Liver (tissue), 9 donors: ENCODE measurements around the gene RTP1. TPM values are rescaled to one million over a fixed set of nuclear protein-coding genes. Genes with fewer than 3 reads are reported as not detected.

Experiments
- DNase-seq: peaks from one replicate; pipeline ENCODE4 v3.0.0-alpha.2; 2017; ENCODE audit warnings: low spot score
- H3K27ac ChIP-seq, 2 donors: one replicate each; pipeline ENCODE4 v1.7.0; 2013; ENCODE audit warnings: inconsistent platforms in 2 of 2, low read length in 2 of 2, control low read depth in 1 of 2, low read depth in 1 of 2, mild to moderate bottlenecking in 1 of 2
- H3K27me3 ChIP-seq, 4 donors: one replicate each; pipeline versions ENCODE4 v1.6.1 to v1.7.0; 2013; ENCODE audit warnings: low read length in 3 of 4, inconsistent platforms in 1 of 4, mild to moderate bottlenecking in 1 of 4, moderate library complexity in 1 of 4; ENCODE audit not compliant: control insufficient read depth in 4 of 4, insufficient read depth in 4 of 4
- H3K36me3 ChIP-seq, 4 donors: one replicate each; pipeline versions ENCODE4 v1.6.1 to v1.7.0; 2013; ENCODE audit warnings: low read length in 3 of 4, mild to moderate bottlenecking in 3 of 4, low read depth in 1 of 4, moderate library complexity in 1 of 4; ENCODE audit not compliant: control insufficient read depth in 4 of 4, insufficient read depth in 3 of 4
- H3K4me1 ChIP-seq, 4 donors: one replicate each; pipeline versions ENCODE4 v1.6.1 to v1.7.0; 2013; ENCODE audit warnings: low read length in 3 of 4, mild to moderate bottlenecking in 3 of 4, moderate library complexity in 1 of 4; ENCODE audit not compliant: control insufficient read depth in 4 of 4, insufficient read depth in 4 of 4
- H3K4me3 ChIP-seq, 3 donors: one replicate each; pipeline versions ENCODE4 v1.6.1 to v1.7.0; 2013; ENCODE audit warnings: low read length in 3 of 3, control low read depth in 1 of 3, low read depth in 1 of 3, mild to moderate bottlenecking in 1 of 3
- H3K9ac ChIP-seq, 2 donors: one replicate each; pipeline ENCODE4 v1.7.0; 2013; ENCODE audit warnings: low read length in 2 of 2, mild to moderate bottlenecking in 2 of 2, moderate library complexity in 2 of 2, control low read depth in 1 of 2, low read depth in 1 of 2
- H3K9me3 ChIP-seq, 4 donors: one replicate each; pipeline versions ENCODE4 v1.6.1 to v1.7.0; 2013; ENCODE audit warnings: low read length in 3 of 4; ENCODE audit not compliant: control insufficient read depth in 4 of 4
- EGR1 ChIP-seq, 2 donors: IDR thresholded peaks; 2 replicates each; pipeline ENCODE4 v1.6.1; 2016 to 2018; ENCODE audit warnings: antibody characterized with exemption in 2 of 2, low read depth in 2 of 2
- FOXA1 ChIP-seq: IDR thresholded peaks from 2 replicates; pipeline ENCODE4 v1.6.1; 2016; ENCODE audit warnings: antibody characterized with exemption
- FOXA2 ChIP-seq: IDR thresholded peaks from 2 replicates; pipeline ENCODE4 v1.6.1; 2016; ENCODE audit warnings: antibody characterized with exemption
- GABPA ChIP-seq, 2 donors: IDR thresholded peaks in 1 of 2; conservative IDR thresholded peaks in 1 of 2; 2 replicates each; pipeline ENCODE4 v1.6.1; 2016; ENCODE audit warnings: antibody characterized with exemption in 2 of 2, mild to moderate bottlenecking in 1 of 2, moderate library complexity in 1 of 2
- HNF4A ChIP-seq, 2 donors: conservative IDR thresholded peaks; 2 replicates each; pipeline ENCODE4 v1.6.1; 2016; ENCODE audit warnings: antibody characterized with exemption in 2 of 2, mild to moderate bottlenecking in 2 of 2
- NR2F2 ChIP-seq: IDR thresholded peaks from 2 replicates; pipeline ENCODE4 v1.6.1; 2016; ENCODE audit warnings: antibody characterized with exemption
- RAD21 ChIP-seq, 2 donors: IDR thresholded peaks; 2 replicates each; pipeline ENCODE4 v1.6.1; 2016; ENCODE audit warnings: antibody characterized with exemption in 2 of 2, mild to moderate bottlenecking in 2 of 2
- RXRA ChIP-seq, 2 donors: IDR thresholded peaks; 2 replicates each; pipeline ENCODE4 v1.6.1; 2017 to 2018; ENCODE audit warnings: antibody characterized with exemption in 2 of 2, mild to moderate bottlenecking in 1 of 2
- SP1 ChIP-seq: IDR thresholded peaks from 2 replicates; pipeline ENCODE4 v1.6.1; 2018; ENCODE audit warnings: antibody characterized with exemption, mild to moderate bottlenecking
- TAF1 ChIP-seq: conservative IDR thresholded peaks from 2 replicates; pipeline ENCODE4 v1.6.1; 2016; ENCODE audit warnings: antibody characterized with exemption, mild to moderate bottlenecking
- YY1 ChIP-seq: IDR thresholded peaks from 2 replicates; pipeline ENCODE4 v1.6.1; 2016; ENCODE audit warnings: antibody characterized with exemption, mild to moderate bottlenecking
- WGBS: extraction: QIAGEN DNeasy Blood & Tissue Kit; methylation state at CpG from one replicate; pipeline ENCODE4 v1.1.7; 2013; 5-methylcytosine and 5-hydroxymethylcytosine counted together
- polyA plus RNA-seq, 2 donors: library from polyadenylated mRNA; stranded (reverse) in 1 of 2; unstranded in 1 of 2; fragments of 200-250 nt in 1 of 2; fragments of >200 nt in 1 of 2; fragmentation: Nextera tagmentation in 1 of 2; extraction: Ambion mirVana in 1 of 2; gene quantifications; one replicate each; pipeline versions ENCODE4 v1.2.1 to v1.2.3, GENCODE V29; 2013 to 2015
- total RNA-seq, 2 donors: library from RNA; depleted of rRNA; stranded (reverse); fragments of >200 nt; gene quantifications; one replicate each; pipeline ENCODE4 v1.2.3, GENCODE V29; 2014
- TF ChIP-seq, protein P1 (sequence below): fragments of 150-350 bp; IDR thresholded peaks from 2 replicates; pipeline ENCODE4 v1.5.1; 2017; ENCODE audit warnings: improper control_type of control experiment, low read depth, low read length; ENCODE audit not compliant: missing input control
- TF ChIP-seq, protein P2 (sequence below): IDR thresholded peaks from 2 replicates; pipeline ENCODE4 v1.6.1; 2016; ENCODE audit warnings: antibody characterized with exemption
- TF ChIP-seq, protein P3 (sequence below): IDR thresholded peaks from 2 replicates; pipeline ENCODE4 v1.6.1; 2016; ENCODE audit warnings: antibody characterized with exemption
- TF ChIP-seq, protein P4 (sequence below): IDR thresholded peaks from 2 replicates; pipeline ENCODE4 v1.6.1; 2016; ENCODE audit warnings: antibody characterized with exemption, mild to moderate bottlenecking
- donor health status: healthy.
- donor health status: healthy.
- donor health status: healthy.
- donor health status: healthy.
- donor health status: healthy.

Gene RTP1
- total and polyA plus RNA-seq, 4 donors: not detected

DNA sequence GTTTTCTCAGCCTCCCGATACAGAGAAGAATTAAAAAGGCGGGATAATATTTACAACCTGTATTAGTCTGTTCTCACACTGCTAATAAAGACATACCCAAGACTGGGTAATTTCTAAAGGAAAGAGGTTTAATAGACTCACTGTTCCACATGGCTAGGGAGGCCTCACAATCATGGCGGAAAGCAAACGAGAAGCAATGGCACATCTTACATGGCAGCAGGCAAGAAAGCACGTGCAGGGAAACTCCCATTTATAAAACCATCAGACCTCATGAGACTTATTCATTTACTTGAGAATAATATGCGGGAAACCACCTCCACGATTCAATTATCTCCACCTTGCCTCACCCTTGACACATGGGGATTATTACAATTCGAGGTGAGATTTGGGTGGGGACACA is 30.5 kb upstream of the RTP1 start:
- Histone ChIP-seq H3K27me3 (no peaks in the 10 kb centered on the region), H3K9me3 (no peaks in the 10 kb centered on the region), H3K27ac (no peak overlapping the region), H3K36me3 (no peaks in the 10 kb centered on the region), H3K4me1 (peaks cover 0 to 3% (median under 1%) of the 10 kb centered on the region in 4 donors), H3K4me3 (no peak overlapping the region), H3K9ac (no peak overlapping the region)
- no peak for DNase-seq
- 93% methylated on average over 8 of the region's 8 CpGs for WGBS
- TF ChIP-seq, protein P1, sequence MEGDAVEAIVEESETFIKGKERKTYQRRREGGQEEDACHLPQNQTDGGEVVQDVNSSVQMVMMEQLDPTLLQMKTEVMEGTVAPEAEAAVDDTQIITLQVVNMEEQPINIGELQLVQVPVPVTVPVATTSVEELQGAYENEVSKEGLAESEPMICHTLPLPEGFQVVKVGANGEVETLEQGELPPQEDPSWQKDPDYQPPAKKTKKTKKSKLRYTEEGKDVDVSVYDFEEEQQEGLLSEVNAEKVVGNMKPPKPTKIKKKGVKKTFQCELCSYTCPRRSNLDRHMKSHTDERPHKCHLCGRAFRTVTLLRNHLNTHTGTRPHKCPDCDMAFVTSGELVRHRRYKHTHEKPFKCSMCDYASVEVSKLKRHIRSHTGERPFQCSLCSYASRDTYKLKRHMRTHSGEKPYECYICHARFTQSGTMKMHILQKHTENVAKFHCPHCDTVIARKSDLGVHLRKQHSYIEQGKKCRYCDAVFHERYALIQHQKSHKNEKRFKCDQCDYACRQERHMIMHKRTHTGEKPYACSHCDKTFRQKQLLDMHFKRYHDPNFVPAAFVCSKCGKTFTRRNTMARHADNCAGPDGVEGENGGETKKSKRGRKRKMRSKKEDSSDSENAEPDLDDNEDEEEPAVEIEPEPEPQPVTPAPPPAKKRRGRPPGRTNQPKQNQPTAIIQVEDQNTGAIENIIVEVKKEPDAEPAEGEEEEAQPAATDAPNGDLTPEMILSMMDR: no peak
- TF ChIP-seq YY1 (no peak), FOXA1 (no peak), RAD21 (IDR thresholded peaks at IDR 0.05) (no peak), FOXA2 (no peak), HNF4A (conservative IDR thresholded peaks at IDR 0.05) (no peak), SP1 (no peak), GABPA (IDR thresholded peaks at IDR 0.05 in 1 of 2, conservative IDR thresholded peaks at IDR 0.05 in 1 of 2) (no peak), EGR1 (IDR thresholded peaks at IDR 0.05; ENCODE audit: low read depth in 2 of 2) (no peak), TAF1 (no peak), RXRA (IDR thresholded peaks at IDR 0.05) (no peak), NR2F2 (no peak)
- TF ChIP-seq, protein P2, sequence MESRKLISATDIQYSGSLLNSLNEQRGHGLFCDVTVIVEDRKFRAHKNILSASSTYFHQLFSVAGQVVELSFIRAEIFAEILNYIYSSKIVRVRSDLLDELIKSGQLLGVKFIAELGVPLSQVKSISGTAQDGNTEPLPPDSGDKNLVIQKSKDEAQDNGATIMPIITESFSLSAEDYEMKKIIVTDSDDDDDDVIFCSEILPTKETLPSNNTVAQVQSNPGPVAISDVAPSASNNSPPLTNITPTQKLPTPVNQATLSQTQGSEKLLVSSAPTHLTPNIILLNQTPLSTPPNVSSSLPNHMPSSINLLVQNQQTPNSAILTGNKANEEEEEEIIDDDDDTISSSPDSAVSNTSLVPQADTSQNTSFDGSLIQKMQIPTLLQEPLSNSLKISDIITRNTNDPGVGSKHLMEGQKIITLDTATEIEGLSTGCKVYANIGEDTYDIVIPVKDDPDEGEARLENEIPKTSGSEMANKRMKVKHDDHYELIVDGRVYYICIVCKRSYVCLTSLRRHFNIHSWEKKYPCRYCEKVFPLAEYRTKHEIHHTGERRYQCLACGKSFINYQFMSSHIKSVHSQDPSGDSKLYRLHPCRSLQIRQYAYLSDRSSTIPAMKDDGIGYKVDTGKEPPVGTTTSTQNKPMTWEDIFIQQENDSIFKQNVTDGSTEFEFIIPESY: no peak
- TF ChIP-seq, protein P3, sequence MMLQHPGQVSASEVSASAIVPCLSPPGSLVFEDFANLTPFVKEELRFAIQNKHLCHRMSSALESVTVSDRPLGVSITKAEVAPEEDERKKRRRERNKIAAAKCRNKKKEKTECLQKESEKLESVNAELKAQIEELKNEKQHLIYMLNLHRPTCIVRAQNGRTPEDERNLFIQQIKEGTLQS: no peak
- TF ChIP-seq, protein P4, sequence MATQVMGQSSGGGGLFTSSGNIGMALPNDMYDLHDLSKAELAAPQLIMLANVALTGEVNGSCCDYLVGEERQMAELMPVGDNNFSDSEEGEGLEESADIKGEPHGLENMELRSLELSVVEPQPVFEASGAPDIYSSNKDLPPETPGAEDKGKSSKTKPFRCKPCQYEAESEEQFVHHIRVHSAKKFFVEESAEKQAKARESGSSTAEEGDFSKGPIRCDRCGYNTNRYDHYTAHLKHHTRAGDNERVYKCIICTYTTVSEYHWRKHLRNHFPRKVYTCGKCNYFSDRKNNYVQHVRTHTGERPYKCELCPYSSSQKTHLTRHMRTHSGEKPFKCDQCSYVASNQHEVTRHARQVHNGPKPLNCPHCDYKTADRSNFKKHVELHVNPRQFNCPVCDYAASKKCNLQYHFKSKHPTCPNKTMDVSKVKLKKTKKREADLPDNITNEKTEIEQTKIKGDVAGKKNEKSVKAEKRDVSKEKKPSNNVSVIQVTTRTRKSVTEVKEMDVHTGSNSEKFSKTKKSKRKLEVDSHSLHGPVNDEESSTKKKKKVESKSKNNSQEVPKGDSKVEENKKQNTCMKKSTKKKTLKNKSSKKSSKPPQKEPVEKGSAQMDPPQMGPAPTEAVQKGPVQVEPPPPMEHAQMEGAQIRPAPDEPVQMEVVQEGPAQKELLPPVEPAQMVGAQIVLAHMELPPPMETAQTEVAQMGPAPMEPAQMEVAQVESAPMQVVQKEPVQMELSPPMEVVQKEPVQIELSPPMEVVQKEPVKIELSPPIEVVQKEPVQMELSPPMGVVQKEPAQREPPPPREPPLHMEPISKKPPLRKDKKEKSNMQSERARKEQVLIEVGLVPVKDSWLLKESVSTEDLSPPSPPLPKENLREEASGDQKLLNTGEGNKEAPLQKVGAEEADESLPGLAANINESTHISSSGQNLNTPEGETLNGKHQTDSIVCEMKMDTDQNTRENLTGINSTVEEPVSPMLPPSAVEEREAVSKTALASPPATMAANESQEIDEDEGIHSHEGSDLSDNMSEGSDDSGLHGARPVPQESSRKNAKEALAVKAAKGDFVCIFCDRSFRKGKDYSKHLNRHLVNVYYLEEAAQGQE: no peak

DNA sequence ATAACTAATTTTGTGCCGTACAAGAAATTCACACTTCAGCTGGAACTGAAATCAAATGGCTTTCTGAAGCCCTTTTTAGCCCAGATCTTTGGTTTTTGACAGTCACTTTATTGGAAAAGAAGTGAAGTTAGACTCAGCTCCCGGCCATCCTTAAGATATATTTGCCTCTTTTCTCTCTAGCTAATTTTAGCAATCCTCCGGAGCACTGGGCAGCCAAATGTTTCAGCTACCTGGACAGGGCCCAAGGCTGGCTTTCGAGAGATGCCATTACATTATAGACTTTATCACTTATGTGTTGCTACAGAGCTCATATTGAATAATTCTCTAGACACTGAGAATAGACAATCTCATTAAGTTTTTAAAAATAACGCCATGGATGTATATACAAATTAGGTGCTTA is 29.5 kb upstream of the RTP1 start:
- no peaks in the 10 kb centered on the region for H3K27me3 ChIP-seq
- no peaks in the 10 kb centered on the region for H3K36me3 ChIP-seq
- no peak overlapping the region for H3K4me3 ChIP-seq
- peaks cover 0 to 4% (median 1%) of the 10 kb centered on the region in 4 donors for H3K4me1 ChIP-seq
- no peak for DNase-seq
- no peak overlapping the region for H3K27ac ChIP-seq
- 89% methylated on average over 5 of the region's 5 CpGs for WGBS
- H3K9ac ChIP-seq: no peak overlapping the region
- TF ChIP-seq FOXA2: no peak
- no peaks in the 10 kb centered on the region for H3K9me3 ChIP-seq
